Kidney (tissue), 14 donors: ENCODE data around the gene POLR1H. TPM values are rescaled to one million over a fixed set of nuclear protein-coding genes. Genes with fewer than 3 reads are reported as not detected.

Source experiments
- DNase-seq, 5 donors: peaks; one replicate each; pipeline ENCODE4 v3.0.0-alpha.2; 2013 to 2020
- FAIRE-seq: peaks from 2 replicates; lab custom pipeline; 2012; peaks lifted over from hg19 to GRCh38; lab: Jason Lieb, UNC
- H3K27ac ChIP-seq, 2 donors: one replicate each; pipeline ENCODE4 v1.7.0; 2013; ENCODE audit warnings: low read depth in 2 of 2, low read length in 2 of 2, inconsistent platforms in 1 of 2
- H3K27me3 ChIP-seq: one replicate; pipeline ENCODE4 v1.7.1; 2013; ENCODE audit warnings: low read length, inconsistent platforms; ENCODE audit not compliant: control insufficient read depth, insufficient read depth
- H3K36me3 ChIP-seq, 3 donors: one replicate each; pipeline versions ENCODE4 v1.7.0 to v1.7.1; 2013; ENCODE audit warnings: low read length in 3 of 3, control low read depth in 1 of 3, inconsistent platforms in 1 of 3; ENCODE audit not compliant: insufficient read depth in 3 of 3, control insufficient read depth in 2 of 3
- H3K4me1 ChIP-seq, 3 donors: one replicate each; pipeline versions ENCODE4 v1.7.0 to v1.7.1; 2013; ENCODE audit warnings: low read length in 3 of 3, inconsistent platforms in 1 of 3, low read depth in 1 of 3; ENCODE audit not compliant: control insufficient read depth in 2 of 3, insufficient read depth in 2 of 3
- H3K4me3 ChIP-seq, 3 donors: one replicate each; pipeline versions ENCODE4 v1.7.0 to v1.8.1; 2013; ENCODE audit warnings: low read length in 3 of 3, control low read depth in 1 of 3, inconsistent platforms in 1 of 3
- H3K9ac ChIP-seq, 3 donors: one replicate each; pipeline versions ENCODE4 v1.7.0 to v1.7.1; 2013; ENCODE audit warnings: low read length in 3 of 3, control low read depth in 1 of 3, inconsistent platforms in 1 of 3
- H3K9me3 ChIP-seq, 3 donors: one replicate each; pipeline versions ENCODE4 v1.7.0 to v1.7.1; 2013; ENCODE audit warnings: low read length in 3 of 3, control low read depth in 1 of 3, inconsistent platforms in 1 of 3; ENCODE audit not compliant: control insufficient read depth in 2 of 3, insufficient read depth in 1 of 3
- intact Hi-C: fragments of 100-400 bp; cut with DNase I; formaldehyde crosslinking; loops from one replicate; pipeline ENCODE4 v1.11.1; 2022
- polyA plus RNA-seq: library from polyadenylated mRNA; stranded (reverse); fragments of 350-450 nt; fragmentation: Illumina TruSeq; extraction: RNeasy Lipid Tissue Mini Kit (QIAGEN cat#74804); gene quantifications from one replicate; pipeline ENCODE4 v1.2.3, GENCODE V29; 2014; ENCODE audit warnings: low read depth, low replicate concordance; ENCODE audit not compliant: insufficient read depth
- total RNA-seq: library from RNA; stranded (reverse); fragmentation: NEBNext Ultra II Directional; extraction: Animal tissue kit (Norgen Biotek cat#: 25700); gene quantifications from one replicate; pipeline ENCODE4 v1.2.1, GENCODE V29; 2021
- TF ChIP-seq, protein P1 (sequence below): IDR thresholded peaks from 3 replicates; pipeline ENCODE4 v1.5.1; 2012; ENCODE audit warnings: mild to moderate bottlenecking, moderate library complexity, borderline replicate concordance; ENCODE audit not compliant: insufficient read depth; ENCODE audit errors: extremely low read depth
- donor health status: control.
- donor health status: control.
- donor health status: control.
- donor health status: control.
- donor health status: control.
- donor health status: DM: yes; HTN: yes; CAD: no.
- donor health status: Normal renal cell carcinoma (clear cell type).

POLR1H gene
- total and polyA plus RNA-seq, 2 donors from 2014 or later, result 23.3 to 52.8 TPM

DNA sequence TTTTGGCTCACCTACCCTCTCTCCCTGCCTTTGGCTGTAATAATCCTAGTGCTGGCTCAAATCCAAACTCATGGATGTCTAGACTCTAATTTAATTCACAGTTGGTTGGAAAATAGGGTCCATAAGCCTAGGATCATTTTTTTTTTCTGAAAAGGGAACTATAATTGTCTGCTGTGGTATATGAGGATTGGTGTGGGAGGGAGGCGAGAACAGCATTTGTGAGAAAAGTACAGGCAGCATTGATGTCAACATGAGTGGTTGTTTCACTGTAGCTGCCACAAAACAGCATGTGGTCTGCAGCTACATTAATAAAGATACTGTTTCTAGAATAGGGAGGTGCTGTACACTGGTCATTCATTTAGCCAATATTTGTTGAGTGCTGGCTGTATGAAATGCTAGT is 18.6 kb upstream of the POLR1H start:
- Histone ChIP-seq H3K9me3 (no peaks in the 10 kb centered on the region), H3K27me3 (no peaks in the 10 kb centered on the region), H3K27ac (no peak overlapping the region), H3K36me3 (no peaks in the 10 kb centered on the region), H3K9ac (no peak overlapping the region), H3K4me3 (no peak overlapping the region), H3K4me1 (no peaks in the 10 kb centered on the region)
- FAIRE-seq, result no peak
- no peak for DNase-seq
- intact Hi-C loops, result no loop called here
- TF ChIP-seq, protein P1, sequence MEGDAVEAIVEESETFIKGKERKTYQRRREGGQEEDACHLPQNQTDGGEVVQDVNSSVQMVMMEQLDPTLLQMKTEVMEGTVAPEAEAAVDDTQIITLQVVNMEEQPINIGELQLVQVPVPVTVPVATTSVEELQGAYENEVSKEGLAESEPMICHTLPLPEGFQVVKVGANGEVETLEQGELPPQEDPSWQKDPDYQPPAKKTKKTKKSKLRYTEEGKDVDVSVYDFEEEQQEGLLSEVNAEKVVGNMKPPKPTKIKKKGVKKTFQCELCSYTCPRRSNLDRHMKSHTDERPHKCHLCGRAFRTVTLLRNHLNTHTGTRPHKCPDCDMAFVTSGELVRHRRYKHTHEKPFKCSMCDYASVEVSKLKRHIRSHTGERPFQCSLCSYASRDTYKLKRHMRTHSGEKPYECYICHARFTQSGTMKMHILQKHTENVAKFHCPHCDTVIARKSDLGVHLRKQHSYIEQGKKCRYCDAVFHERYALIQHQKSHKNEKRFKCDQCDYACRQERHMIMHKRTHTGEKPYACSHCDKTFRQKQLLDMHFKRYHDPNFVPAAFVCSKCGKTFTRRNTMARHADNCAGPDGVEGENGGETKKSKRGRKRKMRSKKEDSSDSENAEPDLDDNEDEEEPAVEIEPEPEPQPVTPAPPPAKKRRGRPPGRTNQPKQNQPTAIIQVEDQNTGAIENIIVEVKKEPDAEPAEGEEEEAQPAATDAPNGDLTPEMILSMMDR, result no peak

DNA sequence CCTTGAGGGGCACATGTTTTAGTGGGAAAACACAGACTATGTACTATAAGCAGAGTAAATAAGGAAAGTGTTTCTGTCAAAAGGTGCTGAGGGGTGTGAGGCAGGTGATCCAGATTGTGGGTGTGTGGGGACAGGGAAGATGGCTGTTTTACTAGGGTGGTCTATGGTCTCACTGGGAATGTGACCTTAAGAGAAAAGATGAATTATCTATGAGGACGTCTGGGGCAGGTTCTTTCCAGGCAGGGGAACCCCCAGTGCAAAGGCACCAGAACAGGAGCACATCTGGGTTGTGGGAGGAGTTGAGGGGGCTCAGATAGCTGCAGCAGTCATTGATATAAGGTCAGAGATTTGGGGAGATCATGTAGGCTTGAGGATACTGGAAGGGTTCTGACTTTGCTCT is 18.2 kb upstream of the POLR1H start:
- FAIRE-seq, result no peak
- no peaks in the 10 kb centered on the region for H3K36me3 ChIP-seq
- no peaks in the 10 kb centered on the region for H3K4me1 ChIP-seq
- DNase-seq, result no peak
- H3K27ac ChIP-seq, result no peak overlapping the region
- H3K4me3 ChIP-seq, result no peak overlapping the region
- intact Hi-C loops, result no loop called here
- H3K9ac ChIP-seq, result no peak overlapping the region
- TF ChIP-seq, protein P1, result no peak
- no peaks in the 10 kb centered on the region for H3K9me3 ChIP-seq
- H3K27me3 ChIP-seq, result no peaks in the 10 kb centered on the region

DNA sequence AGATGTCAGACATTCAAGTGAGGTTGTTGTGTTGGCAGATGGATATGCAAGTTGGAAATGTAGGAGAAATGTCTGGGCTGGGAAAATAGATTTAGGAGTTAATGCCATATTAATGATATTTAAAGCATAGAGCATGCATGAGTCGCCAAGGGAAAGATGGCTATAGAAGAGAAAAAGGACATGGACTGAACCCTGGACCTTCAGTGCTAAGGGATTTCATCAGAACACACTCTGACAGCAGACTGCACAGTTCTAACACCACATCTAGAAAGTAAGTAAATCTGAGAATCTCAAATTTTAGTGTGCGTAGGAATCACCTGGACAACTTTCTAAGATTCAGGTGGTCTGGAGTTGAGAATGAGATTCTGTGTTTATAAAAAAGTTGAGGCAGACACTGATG is 17.3 kb upstream of the POLR1H start:
- Histone ChIP-seq H3K4me1 (no peaks in the 10 kb centered on the region), H3K27ac (no peak overlapping the region), H3K9me3 (no peaks in the 10 kb centered on the region), H3K36me3 (no peaks in the 10 kb centered on the region), H3K27me3 (no peaks in the 10 kb centered on the region), H3K4me3 (no peak overlapping the region), H3K9ac (no peak overlapping the region)
- intact Hi-C loops, result no loop called here
- no peak for FAIRE-seq
- DNase-seq, result no peak
- TF ChIP-seq, protein P1, result no peak

DNA sequence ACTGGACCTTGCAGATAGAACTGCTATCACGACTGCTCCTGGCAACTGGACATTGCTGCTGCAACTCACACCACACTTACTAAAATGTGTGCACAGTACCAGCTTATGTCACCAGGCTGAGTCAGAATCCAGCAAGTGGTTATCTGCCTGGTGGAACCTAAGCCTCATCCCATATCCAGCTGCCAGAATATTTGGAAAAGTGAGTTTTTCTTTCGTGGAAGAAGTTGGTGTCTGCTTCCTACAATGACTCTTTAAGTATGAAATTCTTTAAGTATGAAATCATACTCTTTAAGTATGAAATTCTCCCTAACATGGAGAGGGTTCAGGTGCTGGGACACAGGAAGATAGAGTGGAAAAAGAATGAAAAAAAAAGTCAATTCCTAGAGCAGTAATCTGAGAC is 16.4 kb upstream of the POLR1H start:
- no peak overlapping the region for H3K9ac ChIP-seq
- no peaks in the 10 kb centered on the region for H3K27me3 ChIP-seq
- FAIRE-seq (no peak), DNase-seq (no peak)
- H3K36me3 ChIP-seq, result no peaks in the 10 kb centered on the region
- H3K4me3 ChIP-seq, result no peak overlapping the region
- no peak overlapping the region for H3K27ac ChIP-seq
- TF ChIP-seq, protein P1, result no peak
- no peaks in the 10 kb centered on the region for H3K9me3 ChIP-seq
- intact Hi-C loops, result no loop called here
- H3K4me1 ChIP-seq, result no peaks in the 10 kb centered on the region
